Heart left ventricle (tissue), 13 donors: ENCODE results near the gene FLT4.

Experiments used
- POLR2A ChIP-seq, 2 donors: fragments of 450-650 bp; IDR thresholded peaks; one replicate each; pipeline ENCODE4 v1.6.1; 2017; ENCODE audit warnings: antibody characterized with exemption in 2 of 2, mild to moderate bottlenecking in 2 of 2, moderate library complexity in 2 of 2
- TF ChIP-seq, protein P1 (sequence below), 12 donors: fragments of 200-600 bp; sonication (generic) in 4 of 12; IDR thresholded peaks; one replicate each; pipeline versions ENCODE4 v1.5.0 to v1.8.0; 2018 to 2022; ENCODE audit warnings: antibody characterized with exemption in 12 of 12, mild to moderate bottlenecking in 5 of 12
- donor health status: ischemic (EF 13 %, LVEDD 7.1; RV severe dilation, severe dysfunction).
- donor health status: DM: no; HTN: yes; CAD: no.
- donor health status: DM: no; HTN: no; CAD: no.
- donor health status: ischemic (EF 25% LVEDD 6.9; RV normal size, moderate dysfunction).
- donor health status: ischemic (EF 25% LVEDD 5.7; RV mildly dilated, moderate dysfunction).
- donor health status: ischemic (EF 35%, LVEDD 5.7; RV mildly dilated, moderate dysfunction).
- donor health status: nonischemic (EF 11% LVEDD 7.7; RV severe dilation, severe dysfunction).
- donor health status: DM: yes; HTN: yes; CAD: no.
- donor health status: PGD.
- donor health status: ischemic (EF 29% LVEDD 5.4; RV normal size, mild dysfunction).
- donor health status: nonischemic (EF 23%, LVEDD 6.1; RV moderate dilation, normal function).

DNA sequence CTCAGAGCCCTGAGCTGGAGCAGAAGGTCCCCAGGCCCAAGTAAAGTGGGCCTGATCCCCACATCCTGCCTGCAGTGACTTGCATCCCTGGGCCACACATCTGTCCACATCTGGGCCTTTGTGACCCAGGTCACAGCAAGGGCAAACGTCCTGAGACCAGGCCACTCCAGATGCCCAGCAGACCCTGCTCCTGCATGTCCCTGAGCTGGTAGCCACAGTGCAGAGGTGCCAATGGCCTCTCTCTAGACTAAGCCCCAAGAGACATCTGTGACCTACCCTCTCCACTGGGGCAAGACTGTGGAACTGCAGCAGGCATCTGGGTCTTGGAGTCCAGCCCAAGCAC is 2.5 kb downstream of the FLT4 start:
- TF ChIP-seq, protein P1, sequence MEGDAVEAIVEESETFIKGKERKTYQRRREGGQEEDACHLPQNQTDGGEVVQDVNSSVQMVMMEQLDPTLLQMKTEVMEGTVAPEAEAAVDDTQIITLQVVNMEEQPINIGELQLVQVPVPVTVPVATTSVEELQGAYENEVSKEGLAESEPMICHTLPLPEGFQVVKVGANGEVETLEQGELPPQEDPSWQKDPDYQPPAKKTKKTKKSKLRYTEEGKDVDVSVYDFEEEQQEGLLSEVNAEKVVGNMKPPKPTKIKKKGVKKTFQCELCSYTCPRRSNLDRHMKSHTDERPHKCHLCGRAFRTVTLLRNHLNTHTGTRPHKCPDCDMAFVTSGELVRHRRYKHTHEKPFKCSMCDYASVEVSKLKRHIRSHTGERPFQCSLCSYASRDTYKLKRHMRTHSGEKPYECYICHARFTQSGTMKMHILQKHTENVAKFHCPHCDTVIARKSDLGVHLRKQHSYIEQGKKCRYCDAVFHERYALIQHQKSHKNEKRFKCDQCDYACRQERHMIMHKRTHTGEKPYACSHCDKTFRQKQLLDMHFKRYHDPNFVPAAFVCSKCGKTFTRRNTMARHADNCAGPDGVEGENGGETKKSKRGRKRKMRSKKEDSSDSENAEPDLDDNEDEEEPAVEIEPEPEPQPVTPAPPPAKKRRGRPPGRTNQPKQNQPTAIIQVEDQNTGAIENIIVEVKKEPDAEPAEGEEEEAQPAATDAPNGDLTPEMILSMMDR (IDR thresholded peaks at IDR 0.05): no peak
- no peak for TF ChIP-seq POLR2A (IDR thresholded peaks at IDR 0.05)
